GM23338 (cell line): ENCODE results near the gene RNU5B-1. TPM values are rescaled to one million over a fixed set of nuclear protein-coding genes. Genes with fewer than 3 reads are reported as not detected.

Source experiments
- ATAC-seq: fragments of 200-7000 bp; cut with Tn5 transposase; 3 replicates; pipeline ENCODE4 v1.9.1; 2020
- DNase-seq: peaks from one replicate; pipeline ENCODE4 v3.0.0-alpha.2; 2015; ENCODE audit warnings: low spot score
- H2AFZ ChIP-seq: fragments of 200-600 bp; sonication (generic); 2 replicates; pipeline ENCODE4 v1.8.0; 2016; ENCODE audit warnings: antibody characterized with exemption, mild to moderate bottlenecking, moderate library complexity
- H3F3A ChIP-seq: fragments of 200-600 bp; sonication (generic); replicated peaks from 2 replicates; pipeline ENCODE4 v1.8.0; 2017; ENCODE audit warnings: antibody characterized with exemption, mixed run types, low read depth
- H3K27ac ChIP-seq: fragments of 200-600 bp; sonication (generic); 2 replicates; pipeline ENCODE4 v1.6.1; 2016; ENCODE audit warnings: low read depth
- H3K27me3 ChIP-seq: fragments of 200-600 bp; sonication (generic); 2 replicates; pipeline ENCODE4 v1.8.0; 2016; ENCODE audit warnings: mild to moderate bottlenecking, mixed run types, moderate library complexity; ENCODE audit not compliant: insufficient read depth
- H3K36me3 ChIP-seq: fragments of 200-600 bp; sonication (generic); 2 replicates; pipeline ENCODE4 v1.8.0; 2016; ENCODE audit warnings: mild to moderate bottlenecking; ENCODE audit not compliant: insufficient read depth
- H3K4me1 ChIP-seq: fragments of 200-600 bp; sonication (generic); 2 replicates; pipeline ENCODE4 v1.8.0; 2016; ENCODE audit warnings: mild to moderate bottlenecking, moderate library complexity; ENCODE audit not compliant: insufficient read depth
- H3K4me2 ChIP-seq: fragments of 200-600 bp; sonication (generic); 2 replicates; pipeline ENCODE4 v1.7.1; 2017; ENCODE audit warnings: mixed run types
- H3K4me3 ChIP-seq: fragments of 200-600 bp; sonication (generic); 2 replicates; pipeline ENCODE4 v1.6.1; 2016; ENCODE audit warnings: mixed run types
- H3K79me2 ChIP-seq: fragments of 200-600 bp; sonication (generic); replicated peaks from 2 replicates; pipeline ENCODE4 v1.8.0; 2017; ENCODE audit warnings: mild to moderate bottlenecking; ENCODE audit not compliant: insufficient read depth
- H3K9me2 ChIP-seq: fragments of 200-600 bp; sonication (generic); 2 replicates; pipeline ENCODE4 v1.8.0; 2017; ENCODE audit not compliant: insufficient read depth
- H4K20me1 ChIP-seq: fragments of 200-600 bp; sonication (generic); replicated peaks from 2 replicates; pipeline ENCODE4 v1.8.0; 2017; ENCODE audit warnings: mild to moderate bottlenecking; ENCODE audit not compliant: insufficient read depth
- H3K27ac Mint-ChIP-seq: 2 replicates; pipeline ENCODE4 v1.8.0; 2020; ENCODE audit warnings: inconsistent platforms, mild to moderate bottlenecking, moderate library complexity, mixed read lengths
- H3K27me3 Mint-ChIP-seq: 3 replicates; pipeline ENCODE4 v1.8.0; 2022; ENCODE audit warnings: low read depth, mild to moderate bottlenecking, moderate library complexity, mixed read lengths, inconsistent platforms; ENCODE audit not compliant: insufficient read depth, poor library complexity
- H3K36me3 Mint-ChIP-seq: 3 replicates; pipeline ENCODE4 v1.8.0; 2021; ENCODE audit warnings: low read depth, mild to moderate bottlenecking, inconsistent platforms, moderate library complexity, mixed read lengths
- H3K4me1 Mint-ChIP-seq: 3 replicates; pipeline ENCODE4 v1.8.0; 2020; ENCODE audit warnings: mild to moderate bottlenecking, inconsistent platforms, mixed read lengths
- H3K4me3 Mint-ChIP-seq: 3 replicates; pipeline ENCODE4 v1.8.0; 2021; ENCODE audit warnings: moderate library complexity, mild to moderate bottlenecking, inconsistent platforms, mixed read lengths
- H3K9me3 Mint-ChIP-seq: 3 replicates; pipeline ENCODE4 v1.8.0; 2020; ENCODE audit warnings: moderate library complexity, mild to moderate bottlenecking, inconsistent platforms, mixed read lengths
- CREB1 ChIP-seq: fragments of 250-450 bp; sonication (Bioruptor Pico); IDR thresholded peaks from 2 replicates; pipeline ENCODE4 v1.5.0; 2020; ENCODE audit warnings: low read depth, mild to moderate bottlenecking, moderate library complexity
- CTCF ChIP-seq, 2 experiments: fragments of 200-600 bp in 1 of 2; sonication (generic) in 1 of 2; conservative IDR thresholded peaks; 2 replicates each; pipeline versions ENCODE4 v1.5.1 to v1.6.1; 2016 to 2017; ENCODE audit warnings: antibody characterized with exemption in 2 of 2, low read depth in 2 of 2, mild to moderate bottlenecking in 2 of 2, moderate library complexity in 1 of 2
- ETS1 ChIP-seq: IDR thresholded peaks from 2 replicates; pipeline ENCODE4 v1.6.1; 2016; ENCODE audit warnings: antibody characterized with exemption
- EZH2 ChIP-seq: fragments of 200-600 bp; sonication (generic); IDR thresholded peaks from one replicate; pipeline ENCODE4 v1.8.0; 2017; ENCODE audit warnings: antibody characterized with exemption, mild to moderate bottlenecking, low read depth; ENCODE audit not compliant: unreplicated experiment
- EZH2phosphoT487 ChIP-seq: fragments of 200-600 bp; sonication (generic); IDR thresholded peaks from one replicate; pipeline ENCODE4 v1.8.1; 2018; ENCODE audit warnings: antibody characterized with exemption; ENCODE audit not compliant: unreplicated experiment
- JUNB ChIP-seq: IDR thresholded peaks from one replicate; pipeline ENCODE4 v1.6.1; 2016; ENCODE audit warnings: antibody characterized with exemption; ENCODE audit not compliant: unreplicated experiment
- NANOG ChIP-seq: IDR thresholded peaks from 2 replicates; pipeline ENCODE4 v1.6.1; 2016; ENCODE audit warnings: antibody characterized with exemption, borderline replicate concordance
- POLR2AphosphoS5 ChIP-seq: IDR thresholded peaks from 2 replicates; pipeline ENCODE4 v1.6.1; 2016; ENCODE audit warnings: antibody characterized with exemption, low read depth
- REST ChIP-seq: IDR thresholded peaks from one replicate; pipeline ENCODE4 v1.6.1; 2018; ENCODE audit warnings: antibody characterized with exemption; ENCODE audit not compliant: unreplicated experiment
- STAT1 ChIP-seq: IDR thresholded peaks from one replicate; pipeline ENCODE4 v1.6.1; 2016; ENCODE audit warnings: antibody characterized with exemption; ENCODE audit not compliant: unreplicated experiment
- ZNF114 ChIP-seq: fragments of 250-450 bp; sonication (Bioruptor Pico); IDR thresholded peaks from 2 replicates; pipeline ENCODE4 v1.5.0; 2020; ENCODE audit warnings: mild to moderate bottlenecking, moderate library complexity
- ZNF331 ChIP-seq: fragments of 250-450 bp; sonication (Bioruptor Pico); IDR thresholded peaks from 2 replicates; pipeline ENCODE4 v1.5.0; 2020; ENCODE audit warnings: low read depth, mild to moderate bottlenecking, moderate library complexity
- ZNF462 ChIP-seq: fragments of 250-450 bp; sonication (Bioruptor Pico); IDR thresholded peaks from 2 replicates; pipeline ENCODE4 v1.5.0; 2020; ENCODE audit warnings: mild to moderate bottlenecking, moderate library complexity
- polyA plus RNA-seq: library from polyadenylated mRNA; unstranded; fragments of >200 nt; fragmentation: Nextera tagmentation; extraction: Ambion mirVana; gene quantifications from 2 replicates; pipeline ENCODE4 v1.2.1, GENCODE V29; 2016
- total RNA-seq: library from RNA; depleted of rRNA; stranded (reverse); fragments of >200 nt; shearing (Covaris generic); gene quantifications from 2 replicates; pipeline ENCODE4 v1.2.3, GENCODE V29; 2014

The RNU5B-1 gene
- total and polyA plus RNA-seq, 2 experiments from 2014 or later: not detected

- Histone ChIP-seq H3K27ac (no peak overlapping the region), H3K4me1 (peaks cover 14% of the 10 kb centered on the region), H4K20me1 (no peaks in the 10 kb centered on the region), H3K4me3 (peak overlapping the region; percentile 90), H3K9me2 (peaks cover 5% of the 10 kb centered on the region; the same call in 1 of the 2 replicates), H3F3A (0 out of 2 replicates have a peak, but pooled peaks cover 6% of the 10 kb centered on the region), H3K79me2 (no peaks in the 10 kb centered on the region), H3K36me3 (no peaks in the 10 kb centered on the region), H2AFZ (peak overlapping the region; percentile 100), H3K4me2 (peak overlapping the region; percentile 82), H3K27me3 (peaks cover 29% of the 10 kb centered on the region)
- ATAC-seq (no peak), DNase-seq (no peak)
- H3K4me3 Mint-ChIP-seq: peak overlapping the region; percentile 81
- peaks cover 14% of the 10 kb centered on the region for H3K4me1 Mint-ChIP-seq
- H3K36me3 Mint-ChIP-seq: no peaks in the 10 kb centered on the region
- peaks cover 13% of the 10 kb centered on the region for H3K27me3 Mint-ChIP-seq
- H3K9me3 Mint-ChIP-seq: no peaks in the 10 kb centered on the region
- H3K27ac Mint-ChIP-seq: no peak overlapping the region
- no peak for TF ChIP-seq REST
- TF ChIP-seq EZH2phosphoT487: no peak
- no peak for TF ChIP-seq ETS1
- no peak for TF ChIP-seq STAT1
- TF ChIP-seq ZNF114 (CRISPR knock-in tag): no peak
- TF ChIP-seq CREB1 (CRISPR knock-in tag): no peak
- TF ChIP-seq EZH2: no peak
- no peak for TF ChIP-seq ZNF331 (CRISPR knock-in tag)
- no peak for TF ChIP-seq ZNF462 (CRISPR knock-in tag)
- TF ChIP-seq CTCF (conservative IDR thresholded peaks at IDR 0.05; ENCODE audit: low read depth in 2 of 2): no peak
- TF ChIP-seq POLR2AphosphoS5: no peak
- TF ChIP-seq JUNB: no peak
- no peak for TF ChIP-seq NANOG
Observed at GRCh38 chr15:65285291-65286068, 19.0 kb upstream of the RNU5B-1 start.
